Measurements from ENCODE around the gene FMN2.
"Not testable (repeated sequence)": the region's sequence is repeated elsewhere in the genome, so short reads cannot be mapped to it uniquely, and the experiment has no call there.

FMN2 gene

DNA sequence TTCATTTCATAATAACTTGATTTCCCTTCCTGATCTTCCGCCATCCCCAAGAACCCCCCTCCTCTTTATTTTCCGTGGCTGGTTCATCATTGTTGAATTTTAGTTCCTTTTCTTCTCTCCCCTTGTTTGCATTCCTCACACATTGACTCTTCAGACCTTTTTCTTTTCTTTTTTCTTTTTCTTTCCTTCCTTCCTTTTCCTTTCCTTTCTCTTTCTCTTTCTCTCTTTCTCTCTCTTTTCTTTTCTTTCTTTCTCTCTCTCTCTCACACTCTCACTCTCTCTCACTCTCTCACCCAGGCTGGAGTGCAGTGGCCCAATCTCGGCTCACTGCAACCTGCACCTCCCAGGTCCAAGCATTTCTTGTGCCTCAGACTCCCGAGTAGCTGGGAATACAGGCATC, 231.3 kb downstream of the FMN2 start:
- no peak for FAIRE-seq

DNA sequence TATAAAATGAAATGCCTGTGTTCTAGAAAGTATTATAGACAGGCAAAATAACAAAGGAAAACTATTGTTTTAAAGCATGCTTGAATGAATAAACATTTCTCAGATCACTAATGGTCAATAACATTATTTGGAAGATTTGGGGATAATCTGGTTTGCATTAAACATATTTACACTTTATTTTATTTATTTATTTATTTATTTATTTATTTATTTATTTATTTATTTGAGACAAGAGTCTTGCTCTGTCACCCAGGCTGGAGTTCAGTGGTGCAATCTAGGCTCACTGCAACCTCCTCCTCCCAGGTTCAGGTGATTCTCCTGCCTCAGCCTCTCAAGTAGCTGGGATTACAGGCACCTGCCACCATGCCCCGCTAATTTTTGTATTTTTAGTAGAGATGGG, 236.7 kb downstream of the FMN2 start:
- FAIRE-seq: not testable (repeated sequence)

DNA sequence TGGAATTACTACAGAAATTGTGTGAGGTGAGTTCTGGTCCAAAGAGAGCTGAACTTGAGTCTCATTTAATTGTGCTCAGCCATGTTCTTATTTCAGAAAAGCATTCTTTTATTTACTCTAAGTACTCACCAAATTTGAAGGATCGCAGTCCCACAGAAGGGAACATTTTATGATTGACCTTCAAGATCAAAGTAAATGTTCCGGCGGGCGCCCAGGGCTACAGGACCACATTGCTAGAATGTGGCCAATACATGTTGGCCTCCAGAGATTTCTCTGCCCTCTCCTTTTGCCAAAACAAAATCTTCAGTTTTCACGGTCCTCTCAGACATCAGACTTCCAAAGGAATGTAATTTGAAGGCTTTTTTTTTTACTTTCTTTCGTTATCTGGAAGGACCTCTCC, 237.8 kb downstream of the FMN2 start:
- no peak for FAIRE-seq

DNA sequence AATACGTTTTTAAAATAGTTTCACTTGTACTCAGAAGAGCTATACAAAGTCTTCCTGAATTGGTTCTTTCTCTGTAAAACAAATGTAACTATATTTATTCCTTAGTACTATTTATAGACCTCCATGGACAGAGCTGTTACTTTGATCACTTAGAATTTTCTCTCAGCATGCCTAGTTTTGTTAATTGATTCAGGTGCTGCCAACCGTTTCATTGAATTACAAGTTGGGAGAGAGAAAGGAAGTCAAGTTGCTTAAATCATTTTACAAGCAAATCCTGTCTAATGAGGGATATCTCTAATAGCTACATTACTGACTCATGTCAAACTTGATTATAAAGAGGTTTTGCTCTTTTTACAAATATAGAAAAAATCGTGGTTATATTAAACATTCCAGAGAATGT, 241.0 kb downstream of the FMN2 start:
- FAIRE-seq: no peak

DNA sequence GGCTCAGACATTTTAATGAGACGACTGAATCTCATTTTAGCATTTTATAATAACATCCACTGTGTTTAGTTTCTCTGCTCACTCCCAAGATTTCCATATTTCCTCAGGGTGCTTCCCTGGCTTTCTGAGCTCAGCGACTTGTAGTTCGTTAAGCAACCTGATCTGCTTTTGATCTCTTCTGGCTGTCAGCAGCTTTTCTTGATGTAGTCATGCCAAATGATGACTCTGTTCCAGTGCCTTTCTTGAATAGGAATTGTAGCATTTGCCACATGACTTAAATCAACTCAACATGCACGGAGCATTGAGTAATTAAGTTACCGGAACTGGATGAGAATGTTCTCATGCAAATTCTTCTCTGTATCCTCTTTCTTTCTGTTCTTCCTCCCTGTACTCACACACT, 246.1 kb downstream of the FMN2 start:
- no peak for FAIRE-seq

DNA sequence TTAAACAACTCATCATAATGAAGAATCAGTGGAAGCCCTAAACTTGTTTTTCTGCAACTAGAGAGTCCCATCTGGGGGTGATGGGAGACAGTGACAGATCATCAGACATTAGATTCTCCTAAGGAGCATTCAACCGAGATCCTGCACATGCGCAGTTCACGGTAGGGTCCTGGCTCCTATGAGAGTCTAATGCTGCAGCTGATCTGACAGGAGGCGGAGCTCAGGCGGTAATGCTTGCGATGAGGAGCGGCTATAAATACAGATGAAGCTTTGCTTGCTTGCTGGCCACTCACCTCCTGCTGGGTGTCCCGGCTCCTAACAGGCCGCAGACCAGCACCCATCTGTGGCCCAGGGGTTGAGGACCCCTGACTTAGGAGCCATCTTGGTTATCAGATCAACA, 247.2 kb downstream of the FMN2 start:
- FAIRE-seq: no peak

DNA sequence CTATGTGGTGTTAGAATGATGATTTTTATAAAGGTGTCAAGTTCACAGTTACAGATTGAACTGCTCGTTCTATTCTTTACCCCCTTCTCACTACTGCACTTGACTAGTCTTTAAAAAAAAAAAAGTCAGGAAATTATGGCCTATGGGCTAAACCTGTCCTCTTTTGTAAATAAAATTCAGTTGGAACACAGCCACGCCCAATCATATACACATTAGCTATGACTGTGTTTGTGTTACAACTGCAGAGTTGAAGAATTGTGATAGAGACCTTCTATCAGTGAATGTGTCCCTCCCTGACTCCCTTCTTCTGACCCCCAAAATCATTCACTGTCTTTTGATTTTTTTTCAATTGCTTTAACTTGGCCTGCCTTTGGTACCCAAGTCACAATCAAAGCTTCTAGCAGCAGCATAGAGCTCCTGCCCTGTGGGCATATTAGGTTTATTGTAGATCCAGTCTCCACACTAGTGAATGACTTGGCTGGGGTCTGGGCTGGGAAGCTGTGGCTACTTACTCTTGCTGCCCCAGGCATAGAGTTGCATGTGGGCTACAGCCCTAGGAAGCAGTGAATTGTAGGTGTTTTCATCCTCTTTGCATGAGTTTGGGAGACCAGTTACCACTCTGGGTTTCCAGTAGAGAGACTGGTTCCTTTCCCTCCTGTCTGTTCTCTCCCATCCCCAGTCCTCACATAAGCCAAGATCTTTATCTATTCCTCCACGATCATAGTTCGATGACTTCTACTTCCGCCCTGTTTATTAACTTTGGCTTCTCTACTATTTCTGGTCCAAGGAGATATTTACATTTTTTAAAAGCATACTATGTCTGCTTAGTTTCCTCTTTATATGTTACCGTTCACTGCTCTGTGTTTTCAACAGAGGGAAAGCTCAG, 249.9 kb downstream of the FMN2 start:
- no peak for FAIRE-seq

DNA sequence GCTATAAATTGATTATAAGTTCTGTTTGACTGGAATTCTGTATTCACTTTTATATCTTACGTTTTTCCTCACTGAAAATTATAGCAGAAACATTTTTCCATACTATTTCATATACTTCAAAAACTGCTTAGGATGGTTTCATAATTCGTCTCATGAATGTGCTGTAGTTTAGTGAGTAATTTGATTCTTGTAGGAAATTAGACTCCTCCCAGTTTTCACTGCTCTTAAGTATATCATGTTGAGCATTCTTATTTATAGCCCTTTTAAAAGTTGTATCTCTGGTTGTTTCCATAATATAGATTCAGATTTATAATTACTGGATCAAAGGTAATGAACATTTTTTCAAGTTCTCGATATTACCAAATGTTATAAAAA, 250.6 kb downstream of the FMN2 start:
- no peak for FAIRE-seq

DNA sequence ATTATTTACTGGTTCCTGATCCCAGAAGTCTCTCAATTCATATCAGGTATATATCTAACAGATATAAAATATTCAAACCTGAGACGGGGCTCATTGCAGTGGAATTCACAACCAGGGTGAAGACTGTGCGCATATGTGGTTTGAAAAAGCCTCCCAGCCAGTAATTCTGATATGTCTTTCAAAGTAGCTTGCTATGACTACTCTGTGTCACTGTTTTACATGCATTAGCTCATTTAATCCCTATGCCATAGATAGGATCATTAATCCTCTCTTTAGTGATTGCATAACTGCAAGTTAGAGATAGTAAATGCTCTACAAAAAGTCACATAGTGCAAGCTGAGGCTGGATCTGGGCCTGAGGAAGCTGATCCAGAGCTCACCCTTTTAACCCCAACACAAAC, 251.4 kb downstream of the FMN2 start:
- no peak for FAIRE-seq

DNA sequence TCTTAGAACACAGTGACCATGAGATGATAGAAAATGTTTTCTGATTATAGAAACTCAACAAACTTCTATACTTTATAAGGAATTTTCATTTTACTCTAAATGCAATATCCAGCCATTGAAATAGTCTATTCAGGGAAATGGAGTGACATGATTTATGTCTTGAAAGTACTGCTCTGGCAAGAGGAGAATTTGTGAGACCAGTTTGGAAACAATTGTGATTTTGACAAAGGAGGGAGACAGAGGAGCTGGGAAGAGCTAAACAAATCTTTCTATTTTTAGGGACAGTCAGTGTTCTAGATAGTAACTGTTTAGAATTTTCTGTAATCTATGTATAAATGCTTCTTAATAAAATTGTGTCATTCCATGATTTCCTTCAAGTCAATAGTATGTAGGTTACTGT, 252.3 kb downstream of the FMN2 start:
- no peak for FAIRE-seq

DNA sequence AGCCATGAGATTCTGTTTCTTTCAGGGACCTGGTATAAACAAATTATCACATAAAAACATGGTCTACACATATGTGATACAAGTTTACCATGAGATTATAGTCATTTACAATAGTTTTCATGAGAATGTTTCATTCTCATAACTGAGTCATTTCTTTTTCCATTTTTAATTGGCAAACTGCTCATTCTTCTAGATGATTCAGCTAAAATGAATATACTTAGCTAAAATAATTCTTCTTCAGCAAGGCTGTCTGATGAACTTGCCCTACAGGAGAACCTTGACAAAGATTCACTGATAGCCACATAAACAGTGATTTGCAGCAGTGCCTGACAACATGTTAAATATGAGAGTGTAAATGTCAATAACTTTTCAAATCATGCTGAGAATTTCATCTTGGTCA, 253.2 kb downstream of the FMN2 start:
- FAIRE-seq: no peak

DNA sequence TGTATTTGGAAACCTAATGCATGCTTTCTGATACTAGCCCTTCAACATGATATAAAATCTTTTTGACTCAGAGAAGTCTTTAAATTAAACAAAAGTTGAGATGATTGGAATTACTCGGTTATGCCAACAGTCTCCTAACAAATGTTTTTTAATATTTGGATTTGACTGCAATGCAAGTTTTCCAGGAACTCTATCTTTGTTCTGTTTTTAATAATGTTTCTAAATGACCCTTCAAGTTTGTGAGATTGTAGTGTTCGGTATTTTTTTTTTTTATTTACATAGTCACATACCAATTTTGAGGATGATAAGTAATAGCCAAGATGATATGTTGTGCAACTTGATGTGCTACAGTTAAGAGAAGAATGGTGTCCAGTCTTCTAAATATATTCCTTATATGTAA, 258.0 kb downstream of the FMN2 start:
- no peak for FAIRE-seq

DNA sequence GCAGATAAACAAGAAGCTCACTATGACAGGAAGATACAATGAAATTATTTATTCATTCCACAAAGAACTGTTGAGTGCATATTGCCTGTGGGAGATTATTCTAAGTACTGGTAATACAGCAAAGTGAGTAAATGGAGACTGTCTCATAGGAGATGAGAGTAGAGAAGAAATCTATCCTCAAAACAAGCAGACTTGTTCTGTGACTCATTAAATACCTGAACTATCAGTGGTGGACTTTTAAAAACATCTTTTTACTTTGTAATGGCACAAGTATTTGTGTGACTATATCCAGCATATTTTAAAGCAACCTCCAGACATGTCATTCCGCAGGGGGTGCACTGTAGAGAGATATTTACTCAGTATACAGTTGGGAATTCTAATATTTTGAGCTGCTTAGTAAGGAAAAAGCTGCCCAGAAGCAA, 259.2 kb downstream of the FMN2 start:
- FAIRE-seq: no peak

DNA sequence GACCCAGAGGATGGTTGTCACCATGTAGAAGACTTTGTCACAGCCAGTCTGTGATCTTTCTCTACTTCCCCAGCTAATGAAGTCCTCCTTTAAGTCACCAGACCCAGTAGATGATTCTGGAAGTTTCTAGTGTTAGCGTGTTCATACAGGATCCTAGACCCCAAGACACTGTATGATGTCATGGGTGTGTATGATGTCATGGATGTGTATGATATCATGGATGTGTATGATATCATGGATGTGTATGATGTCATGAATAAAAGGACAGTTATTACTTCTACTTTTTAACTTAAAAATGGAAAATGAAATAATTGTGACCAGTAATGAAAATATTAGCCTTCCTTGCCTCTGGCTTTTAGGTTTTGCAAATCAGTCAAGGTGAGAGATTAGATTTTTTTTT, 260.0 kb downstream of the FMN2 start:
- no peak for FAIRE-seq

DNA sequence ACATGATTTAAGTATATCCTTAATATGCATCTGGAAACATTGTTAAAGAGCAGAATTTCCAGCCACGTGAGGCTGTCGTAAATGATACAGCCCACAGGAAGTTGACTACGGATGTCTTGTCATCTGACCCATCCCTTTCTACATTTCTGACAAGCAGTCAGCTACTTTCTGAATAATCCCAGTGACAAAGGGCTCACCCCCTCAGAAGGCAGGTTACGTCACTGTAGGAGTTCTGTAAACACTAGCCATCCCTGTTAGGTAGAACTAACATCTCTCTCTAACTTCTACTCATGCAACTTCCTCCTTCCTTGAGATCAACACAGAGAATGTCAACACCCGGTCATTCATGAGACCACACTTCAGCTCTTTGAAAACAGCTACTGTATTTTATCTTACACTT, 261.1 kb downstream of the FMN2 start:
- FAIRE-seq: no peak

DNA sequence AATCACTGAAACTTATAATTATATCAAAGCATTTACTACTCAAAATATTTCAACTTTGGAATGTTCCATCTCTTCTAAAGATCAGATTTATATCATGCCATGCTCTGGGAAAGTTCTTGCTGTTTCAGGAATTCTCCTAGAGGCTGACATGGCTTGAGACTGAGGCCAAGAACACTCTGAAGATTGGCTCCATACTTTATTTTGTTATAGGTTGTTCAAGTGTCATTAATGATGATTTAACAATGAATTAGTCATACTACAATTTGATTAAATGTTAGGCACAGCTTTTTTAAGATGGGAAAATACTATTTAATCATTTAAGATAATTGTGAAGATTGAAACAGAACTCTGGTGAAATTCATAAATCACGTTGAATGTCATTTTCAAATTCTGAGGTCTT, 264.9 kb downstream of the FMN2 start:
- no peak for FAIRE-seq

DNA sequence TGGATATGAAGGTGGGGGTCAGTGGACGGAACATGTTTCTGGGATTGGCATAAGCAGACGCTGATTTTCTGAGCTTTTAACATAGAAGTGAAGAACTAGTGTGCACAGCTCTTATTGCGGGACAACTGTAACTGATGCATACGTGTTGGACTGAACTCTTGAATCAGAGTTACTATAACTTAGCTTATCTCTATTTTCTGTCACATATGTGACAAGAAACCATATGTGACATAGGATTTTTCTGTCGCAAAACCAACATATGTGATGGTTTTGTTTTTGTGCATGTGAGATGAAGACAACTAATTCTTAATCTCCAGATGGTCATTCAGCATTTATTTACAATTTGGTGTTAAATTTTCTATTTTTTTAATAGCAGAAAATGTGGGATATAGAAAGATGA, 270.4 kb downstream of the FMN2 start:
- FAIRE-seq: no peak

DNA sequence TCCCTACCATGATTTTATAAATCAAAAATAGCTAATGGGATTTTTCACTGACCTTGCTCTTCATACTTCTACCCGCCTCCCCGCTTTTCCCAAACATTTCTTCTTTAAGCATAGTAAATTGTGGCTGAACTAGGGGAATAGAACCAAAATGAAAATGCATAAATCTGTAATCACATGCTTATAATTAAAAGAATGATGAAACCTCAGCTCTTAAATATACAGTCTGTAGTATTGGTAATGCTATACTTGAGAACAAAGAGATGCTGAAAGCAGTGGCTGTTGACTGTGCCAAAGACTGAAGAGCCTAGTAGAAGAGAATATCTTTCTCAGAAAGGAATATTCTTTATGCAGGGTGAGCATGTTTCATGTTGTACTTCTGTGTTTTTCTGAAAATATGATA, 271.1 kb downstream of the FMN2 start:
- no peak for FAIRE-seq

DNA sequence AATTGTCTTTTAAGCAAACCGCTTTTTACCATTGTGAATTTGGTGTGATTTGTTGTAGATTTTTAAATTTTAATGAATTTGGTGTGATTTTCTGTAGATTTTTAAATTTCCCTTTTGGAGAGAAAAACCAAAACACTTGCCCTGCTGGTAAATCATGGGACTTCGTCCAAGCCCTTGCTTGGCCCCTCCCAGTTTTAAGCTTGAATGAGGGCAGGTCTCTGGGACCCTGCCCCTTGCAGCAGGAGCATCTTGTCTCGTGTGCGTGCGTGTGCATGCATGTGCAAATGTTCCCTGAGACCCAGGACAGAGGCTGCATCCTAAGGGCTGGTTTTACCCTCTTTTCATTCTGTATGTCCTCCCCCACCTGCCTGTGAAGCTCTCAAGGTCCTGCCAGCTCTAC, 271.6 kb downstream of the FMN2 start:
- FAIRE-seq: no peak

DNA sequence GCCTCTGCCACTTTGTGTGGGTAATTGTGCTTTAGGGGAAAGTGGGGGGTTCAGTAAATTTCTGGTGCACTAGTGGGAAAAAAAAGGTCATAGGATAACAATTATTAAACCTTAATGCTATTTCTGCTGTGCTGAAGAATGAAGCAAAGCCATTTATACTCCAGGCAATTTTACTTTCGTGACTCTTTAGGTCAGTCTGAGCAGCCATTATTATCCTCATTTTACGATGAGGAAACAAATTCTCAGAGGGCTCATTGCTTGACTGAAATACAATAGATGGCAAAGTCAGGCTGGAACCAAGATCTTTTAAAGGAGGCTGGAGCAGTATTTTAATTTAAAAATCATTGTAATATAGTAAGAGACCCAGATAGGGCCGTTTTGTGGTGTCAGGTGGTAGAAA, 272.2 kb downstream of the FMN2 start:
- no peak for FAIRE-seq

DNA sequence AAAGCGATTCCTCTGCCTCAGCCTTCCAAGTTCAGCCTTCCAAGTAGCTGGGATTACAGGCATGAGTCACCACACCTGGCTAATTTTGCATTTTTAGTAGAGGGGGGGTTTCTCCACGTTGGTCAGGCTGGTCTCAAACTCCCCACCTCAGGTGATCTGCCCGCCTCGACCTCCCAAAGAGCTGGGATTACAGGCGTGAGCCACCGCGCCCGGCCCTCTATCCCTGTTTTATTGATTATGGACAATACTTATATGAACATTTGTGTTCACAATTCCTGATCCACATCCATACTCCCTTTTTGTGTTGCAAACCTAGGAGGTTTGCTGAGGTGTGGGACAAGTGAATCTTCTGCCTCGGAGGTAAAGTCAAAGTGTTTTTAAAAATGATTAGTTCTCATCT, 275.0 kb downstream of the FMN2 start:
- FAIRE-seq: no peak

DNA sequence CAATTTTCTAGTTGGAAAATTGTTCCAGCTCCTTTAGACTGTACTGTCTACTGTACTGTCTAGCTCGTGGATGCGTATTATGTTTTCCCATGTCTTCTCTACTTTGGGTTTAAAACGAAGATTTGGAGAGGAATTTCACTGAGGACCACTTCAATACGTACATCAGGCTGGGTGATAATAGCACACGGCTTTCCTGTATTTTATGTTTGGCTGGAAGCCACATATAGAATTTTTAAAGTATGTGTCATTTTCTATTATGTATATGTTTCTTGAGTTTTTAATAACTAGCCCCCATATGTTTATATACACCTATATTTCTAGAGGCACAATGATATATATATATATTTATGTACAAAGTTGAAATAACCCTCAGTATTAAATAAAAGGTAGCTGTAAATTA, 293.9 kb downstream of the FMN2 start:
- FAIRE-seq: no peak

DNA sequence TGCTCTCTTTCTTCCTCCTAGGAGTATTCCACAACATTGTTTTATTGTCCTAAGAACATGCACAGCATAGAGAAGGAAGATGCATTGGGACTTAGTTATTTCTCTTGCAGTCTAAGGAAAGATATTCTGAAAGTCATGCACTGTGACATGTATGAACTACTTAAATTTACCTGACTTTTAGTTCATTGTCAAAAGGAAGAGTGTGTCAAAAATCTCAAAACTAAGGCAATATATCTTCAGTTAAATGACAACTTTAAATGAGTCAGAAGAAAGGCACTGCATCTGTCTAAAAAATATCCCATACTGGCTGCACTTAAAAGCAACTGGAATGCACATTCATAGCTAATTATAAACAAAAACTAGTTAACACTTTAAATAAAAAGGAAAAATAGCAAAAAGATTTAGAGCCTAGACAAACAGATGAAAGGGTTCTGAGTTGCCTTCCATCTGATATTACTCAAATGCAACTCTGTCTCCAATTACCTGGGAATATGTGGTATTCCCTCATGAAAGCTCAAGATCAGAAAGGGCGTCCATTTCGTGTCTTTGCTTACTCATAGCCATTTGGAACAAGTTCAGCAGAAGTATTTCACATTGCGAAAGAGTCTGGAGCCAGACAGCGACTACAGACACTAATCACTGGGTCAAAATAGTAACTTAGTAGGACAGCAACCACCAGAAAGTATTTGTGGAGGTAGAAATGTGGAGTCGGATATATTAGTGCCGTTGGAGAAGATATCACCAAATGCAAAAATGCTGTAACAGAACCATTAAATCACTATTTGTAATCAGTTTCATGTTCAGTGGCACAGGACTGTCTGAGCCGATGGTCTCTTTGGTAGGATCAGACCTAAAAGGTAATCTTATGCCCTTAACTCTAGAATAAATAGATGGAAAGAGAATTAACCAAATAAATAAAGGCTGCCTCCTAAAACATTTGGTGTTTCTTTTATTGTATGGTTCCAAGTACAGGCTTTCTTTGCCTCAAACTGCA, 294.6 kb downstream of the FMN2 start:
- FAIRE-seq: no peak

DNA sequence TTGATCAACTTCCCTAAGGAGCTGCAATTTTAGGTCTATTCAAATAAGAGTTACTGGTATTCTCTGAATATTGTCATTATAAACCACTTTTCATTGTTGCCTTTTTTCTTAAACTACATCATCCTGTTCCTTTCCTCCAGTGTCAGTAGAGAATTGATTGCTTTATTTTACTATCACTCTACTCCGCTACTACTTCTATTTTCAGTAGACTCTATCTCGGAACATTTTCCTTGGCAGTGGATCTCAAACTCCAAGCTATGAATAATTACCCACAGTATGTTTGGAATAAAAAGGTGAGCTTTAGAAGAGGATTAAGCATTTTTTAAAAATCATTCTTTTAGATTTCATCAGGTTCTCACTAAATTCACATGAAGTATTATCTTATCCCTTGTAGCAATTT, 295.4 kb downstream of the FMN2 start:
- FAIRE-seq: no peak

Measured in A204.1 (cell line).